Activated naive CD4-positive, alpha-beta T cell treated with anti-CD3 and anti-CD28 coated beads for 36 hours (primary cell): ENCODE results near the gene SPRN. TPM values are rescaled to one million over a fixed set of nuclear protein-coding genes. Genes with fewer than 3 reads are reported as not detected.

Source experiments
- CTCF ChIA-PET: fragments of 350-600 bp; sonication (Branson Sonifier 250); formaldehyde crosslinking; loops from one replicate; lab custom pipeline; 2021; ENCODE audit warnings: antibody characterized with exemption; lab: Charles Lee
- DNase-seq: peaks from one replicate; pipeline ENCODE4 v3.0.0-alpha.2; 2020
- H3K27ac Mint-ChIP-seq: one replicate; pipeline ENCODE4 v1.8.0; 2021; ENCODE audit warnings: mild to moderate bottlenecking, mixed read lengths
- H3K27me3 Mint-ChIP-seq: one replicate; pipeline ENCODE4 v1.8.0; 2021; ENCODE audit warnings: low read depth, mixed read lengths
- H3K36me3 Mint-ChIP-seq: one replicate; pipeline ENCODE4 v1.8.0; 2021; ENCODE audit warnings: low read depth, mixed read lengths
- H3K4me1 Mint-ChIP-seq: one replicate; pipeline ENCODE4 v1.8.0; 2021; ENCODE audit warnings: low read depth, mixed read lengths
- H3K4me3 Mint-ChIP-seq: one replicate; pipeline ENCODE4 v1.8.0; 2021; ENCODE audit warnings: mild to moderate bottlenecking, moderate library complexity, mixed read lengths
- H3K9me3 Mint-ChIP-seq: one replicate; pipeline ENCODE4 v1.8.0; 2021; ENCODE audit warnings: mixed read lengths
- intact Hi-C: fragments of 100-400 bp; cut with micrococcal nuclease; formaldehyde crosslinking; loops from one replicate; pipeline ENCODE4 v1.15.1; 2023
- total RNA-seq, 2 experiments: library from RNA; stranded (reverse); gene quantifications; one replicate each; pipeline ENCODE4 v1.2.3, GENCODE V29; 2021

Gene SPRN
- total RNA-seq, 2 experiments from 2014 or later = not detected

DNA sequence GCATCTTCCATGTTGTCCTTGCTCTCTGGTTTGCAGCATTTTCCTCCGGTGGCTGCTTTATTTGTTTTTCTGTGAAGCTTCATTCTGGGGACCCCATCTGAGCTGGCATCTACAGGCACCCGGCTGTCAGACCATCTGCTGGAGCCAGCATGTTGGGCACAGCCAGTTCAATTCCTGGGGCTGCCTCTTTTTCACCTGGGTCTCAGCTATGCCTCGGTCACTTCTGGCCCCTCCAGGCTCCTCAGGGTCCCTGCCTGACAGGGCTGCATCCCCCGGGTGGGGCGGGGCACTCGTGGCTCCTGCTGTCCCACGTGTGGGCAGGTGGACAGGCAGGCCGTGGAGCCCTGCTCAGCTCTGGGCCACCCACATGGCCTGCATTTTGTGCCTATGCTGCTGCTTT lies 37.4 kb upstream of the SPRN start:
- intact Hi-C loops = no loop called here
- Mint-ChIP-seq H3K9me3 (no peaks in the 10 kb centered on the region), H3K4me3 (no peak overlapping the region), H3K4me1 (no peaks in the 10 kb centered on the region), H3K27me3 (no peaks in the 10 kb centered on the region), H3K36me3 (no peaks in the 10 kb centered on the region), H3K27ac (no peak overlapping the region)
- CTCF ChIA-PET = no interaction called here
- DNase-seq = no peak

DNA sequence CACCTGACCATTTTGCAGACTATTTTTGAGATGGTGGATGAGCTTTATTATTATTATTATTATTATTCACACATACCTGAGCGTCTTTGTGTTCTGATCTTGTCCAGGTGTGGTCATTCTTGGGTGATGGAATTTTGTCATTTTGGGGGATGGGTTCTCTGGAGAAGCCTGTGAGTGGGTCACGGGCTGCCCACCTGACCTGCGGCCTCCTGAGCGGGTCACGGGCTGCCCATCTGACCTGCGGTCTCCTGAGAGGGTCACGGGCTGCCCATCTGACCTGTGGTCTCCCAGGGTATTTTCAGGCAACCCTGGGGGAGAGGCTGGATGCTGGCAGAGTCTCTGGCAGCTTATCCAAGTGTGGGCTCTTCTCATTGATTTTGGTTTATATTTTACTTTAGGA lies 36.6 kb upstream of the SPRN start:
- no peak for DNase-seq
- CTCF ChIA-PET = no interaction called here
- H3K27me3 Mint-ChIP-seq = no peaks in the 10 kb centered on the region
- H3K4me1 Mint-ChIP-seq = no peaks in the 10 kb centered on the region
- H3K9me3 Mint-ChIP-seq = no peaks in the 10 kb centered on the region
- no peak overlapping the region for H3K27ac Mint-ChIP-seq
- H3K36me3 Mint-ChIP-seq = no peaks in the 10 kb centered on the region
- no peak overlapping the region for H3K4me3 Mint-ChIP-seq
- intact Hi-C loops = no loop called here

DNA sequence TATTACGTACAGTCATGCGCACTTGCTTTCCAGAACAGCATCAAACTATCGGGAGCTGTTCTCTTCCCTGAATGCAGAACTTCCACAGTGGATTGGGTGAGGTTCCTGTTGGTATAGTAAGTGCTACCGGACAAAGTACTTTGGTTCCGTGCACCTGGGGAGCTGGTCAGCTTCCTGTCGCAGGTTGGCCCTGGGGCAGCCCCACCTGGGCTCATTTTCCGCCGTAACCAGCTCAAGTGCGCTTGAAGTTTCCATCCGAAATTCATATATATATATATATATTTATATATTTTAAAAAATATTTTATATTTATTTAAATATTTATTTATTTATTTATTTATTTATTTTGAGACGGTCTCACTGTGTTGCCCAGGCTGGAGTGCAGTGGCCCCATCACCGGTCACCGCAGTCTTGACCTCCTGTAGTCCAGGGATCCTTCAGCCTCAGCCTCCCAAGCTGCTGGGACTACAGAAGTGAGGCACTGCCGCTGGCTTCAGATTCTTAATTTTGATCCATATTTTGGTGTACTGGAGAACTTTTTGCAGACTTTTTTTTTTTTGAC lies 35.9 kb upstream of the SPRN start:
- H3K4me3 Mint-ChIP-seq = no peak overlapping the region
- no peaks in the 10 kb centered on the region for H3K27me3 Mint-ChIP-seq
- DNase-seq = no peak
- CTCF ChIA-PET = no interaction called here
- H3K27ac Mint-ChIP-seq = no peak overlapping the region
- intact Hi-C loops = no loop called here
- no peaks in the 10 kb centered on the region for H3K4me1 Mint-ChIP-seq
- no peaks in the 10 kb centered on the region for H3K9me3 Mint-ChIP-seq
- no peaks in the 10 kb centered on the region for H3K36me3 Mint-ChIP-seq

DNA sequence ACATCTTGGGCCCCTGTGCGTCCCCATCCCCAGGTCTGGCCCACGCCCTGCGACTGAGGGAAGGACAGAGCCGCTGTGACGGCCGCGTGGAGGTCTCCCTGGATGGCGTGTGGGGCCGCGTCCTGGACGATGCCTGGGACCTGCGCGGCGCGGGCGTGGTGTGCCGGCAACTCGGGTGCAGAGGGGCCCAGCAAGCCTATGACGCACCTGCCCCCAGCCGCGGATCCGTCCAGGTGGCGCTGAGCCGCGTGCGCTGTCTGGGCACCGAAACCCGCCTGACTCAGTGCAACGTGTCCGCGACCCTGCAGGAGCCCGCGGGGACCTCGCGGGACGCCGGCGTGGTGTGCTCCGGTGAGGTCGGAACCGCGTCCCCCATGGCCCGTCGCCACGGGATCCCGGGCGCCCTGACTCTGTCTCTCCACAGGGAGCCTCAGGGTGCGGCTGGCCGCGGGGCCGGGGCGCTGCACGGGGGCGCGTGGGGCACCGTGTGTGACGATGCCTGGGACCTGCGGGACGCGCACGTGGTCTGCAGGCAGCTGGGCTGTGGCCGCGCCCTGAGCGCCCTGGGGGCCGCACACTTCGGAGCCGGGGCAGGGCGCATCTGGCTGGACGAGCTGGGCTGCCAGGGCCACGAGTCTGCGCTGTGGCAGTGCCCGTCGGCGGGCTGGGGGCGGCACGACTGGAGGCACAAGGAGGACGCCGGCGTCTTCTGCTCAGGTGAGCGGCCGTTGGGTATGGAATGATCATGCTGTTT lies 35.2 kb upstream of the SPRN start:
- no peaks in the 10 kb centered on the region for H3K27me3 Mint-ChIP-seq
- H3K4me3 Mint-ChIP-seq = no peak overlapping the region
- DNase-seq = no peak
- CTCF ChIA-PET = no interaction called here
- no peaks in the 10 kb centered on the region for H3K9me3 Mint-ChIP-seq
- no peaks in the 10 kb centered on the region for H3K4me1 Mint-ChIP-seq
- intact Hi-C loops = no loop called here
- no peaks in the 10 kb centered on the region for H3K36me3 Mint-ChIP-seq
- no peak overlapping the region for H3K27ac Mint-ChIP-seq

DNA sequence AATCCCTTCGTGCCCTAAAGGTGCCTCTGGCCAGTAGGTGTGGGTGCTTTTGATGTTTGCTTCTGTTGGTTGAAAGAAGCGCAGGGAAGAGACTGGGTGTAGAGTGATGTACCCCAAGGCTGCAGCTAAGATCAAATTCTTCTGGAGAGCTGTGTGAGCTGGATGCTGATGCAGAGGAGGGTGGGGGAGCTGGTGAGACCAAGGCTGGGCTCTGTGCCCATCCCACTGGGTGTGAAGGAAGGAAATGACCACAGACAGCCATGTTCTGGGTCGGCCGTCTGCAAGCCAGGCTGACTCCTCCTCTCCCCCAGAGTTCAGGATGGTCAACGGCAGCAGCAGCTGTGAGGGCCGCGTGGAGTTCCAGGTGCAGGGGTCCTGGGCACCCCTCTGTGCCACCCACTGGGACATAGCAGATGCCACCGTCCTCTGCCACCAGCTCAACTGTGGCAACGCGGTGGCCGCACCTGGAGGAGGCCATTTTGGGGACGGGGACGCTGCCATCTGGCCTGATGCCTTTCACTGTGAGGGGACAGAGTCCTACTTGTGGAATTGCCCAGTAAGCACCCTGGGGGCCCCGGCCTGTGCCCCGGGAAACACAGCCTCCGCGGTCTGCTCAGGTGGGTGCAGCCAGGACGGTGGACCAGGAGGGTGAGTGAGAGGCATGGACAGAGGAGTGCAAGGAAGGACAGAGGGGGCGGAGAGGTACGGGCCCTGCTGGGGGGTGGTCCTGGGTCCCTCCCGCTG lies 34.5 kb upstream of the SPRN start:
- DNase-seq = no peak
- H3K27me3 Mint-ChIP-seq = no peaks in the 10 kb centered on the region
- no peaks in the 10 kb centered on the region for H3K36me3 Mint-ChIP-seq
- no peak overlapping the region for H3K4me3 Mint-ChIP-seq
- intact Hi-C loops = no loop called here
- CTCF ChIA-PET = no interaction called here
- no peak overlapping the region for H3K27ac Mint-ChIP-seq
- no peaks in the 10 kb centered on the region for H3K4me1 Mint-ChIP-seq
- no peaks in the 10 kb centered on the region for H3K9me3 Mint-ChIP-seq

DNA sequence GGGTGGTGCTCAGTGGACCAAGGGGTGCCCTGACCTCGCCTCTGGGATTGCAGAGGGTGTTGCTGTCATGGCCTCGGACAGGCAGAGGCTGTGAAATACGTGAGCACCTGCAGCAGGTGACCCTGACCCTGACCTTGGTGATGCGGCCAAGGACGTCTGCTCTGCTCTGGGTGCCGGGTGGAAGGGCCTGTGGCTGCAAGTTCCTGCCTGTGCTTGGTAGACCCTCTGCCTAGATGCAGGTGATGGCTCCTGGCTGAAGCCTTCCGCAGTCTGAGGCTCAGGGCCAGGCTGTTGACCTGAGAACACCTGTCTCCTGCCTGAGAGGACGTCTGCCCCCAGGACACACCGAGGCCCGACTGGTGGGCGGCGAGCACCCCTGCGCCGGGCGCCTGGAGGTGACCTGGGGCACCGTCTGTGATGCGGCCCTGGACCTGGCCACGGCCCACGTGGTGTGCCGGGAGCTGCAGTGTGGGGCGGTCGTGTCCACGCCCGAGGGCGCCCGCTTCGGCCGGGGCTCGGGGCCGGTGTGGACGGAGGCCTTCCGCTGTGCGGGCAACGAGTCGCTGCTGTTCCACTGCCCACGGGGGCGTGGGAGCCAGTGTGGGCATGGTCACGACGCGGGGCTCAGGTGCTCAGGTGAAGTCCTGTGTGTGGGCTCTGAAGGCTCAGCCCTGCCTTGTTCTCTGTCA lies 33.7 kb upstream of the SPRN start:
- H3K4me3 Mint-ChIP-seq = no peak overlapping the region
- DNase-seq = no peak
- H3K27ac Mint-ChIP-seq = no peak overlapping the region
- CTCF ChIA-PET = interaction anchor here (1.7 kb wide), 1 partner anchor 20 kb away, joined by 3 read pairs; no protein-coding TSS in a partner anchor
- no peaks in the 10 kb centered on the region for H3K9me3 Mint-ChIP-seq
- H3K36me3 Mint-ChIP-seq = no peaks in the 10 kb centered on the region
- no peaks in the 10 kb centered on the region for H3K4me1 Mint-ChIP-seq
- H3K27me3 Mint-ChIP-seq = no peaks in the 10 kb centered on the region
- intact Hi-C loops = no loop called here

DNA sequence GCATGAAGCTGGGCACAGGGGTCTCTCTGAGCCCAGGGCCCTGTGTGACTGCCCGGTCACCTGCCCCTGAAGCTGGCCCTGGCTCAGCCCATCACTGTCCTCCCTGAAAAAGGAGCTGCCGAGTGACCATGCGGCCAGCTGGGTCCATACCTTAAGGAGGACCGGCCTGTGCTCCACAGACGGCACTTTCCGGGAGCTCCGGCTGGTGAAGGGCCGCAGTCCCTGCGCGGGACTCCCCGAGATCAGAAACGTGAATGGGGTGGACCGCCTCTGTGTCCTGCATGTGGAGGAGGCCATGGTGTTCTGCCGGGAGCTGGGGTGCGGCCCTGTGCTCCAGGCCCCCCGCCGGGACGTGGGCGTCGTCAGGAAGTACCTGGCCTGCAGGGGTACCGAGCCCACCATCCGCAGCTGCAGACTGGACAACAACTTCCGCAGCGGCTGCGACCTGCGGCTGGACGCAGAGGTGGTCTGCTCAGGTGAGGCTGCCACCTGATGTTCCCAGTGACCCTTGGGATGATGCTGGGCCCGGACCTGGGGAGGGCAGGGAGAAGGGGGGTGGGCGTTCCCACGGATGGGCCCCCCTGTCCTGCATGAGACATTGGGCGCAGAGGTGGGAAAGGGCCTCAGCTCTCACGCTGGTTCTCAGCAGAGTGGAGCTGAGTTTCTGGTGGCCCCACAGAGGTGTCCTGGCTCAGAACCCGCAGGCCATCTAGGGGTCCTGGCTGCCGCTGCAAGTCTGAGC lies 32.8 kb upstream of the SPRN start:
- Mint-ChIP-seq H3K27me3 (no peaks in the 10 kb centered on the region), H3K4me1 (no peaks in the 10 kb centered on the region), H3K27ac (no peak overlapping the region), H3K4me3 (no peak overlapping the region), H3K9me3 (no peaks in the 10 kb centered on the region), H3K36me3 (no peaks in the 10 kb centered on the region)
- intact Hi-C loops = no loop called here
- CTCF ChIA-PET = interaction anchor here (1.7 kb wide), 1 partner anchor 19 kb away, joined by 3 read pairs; no protein-coding TSS in a partner anchor
- DNase-seq = no peak

DNA sequence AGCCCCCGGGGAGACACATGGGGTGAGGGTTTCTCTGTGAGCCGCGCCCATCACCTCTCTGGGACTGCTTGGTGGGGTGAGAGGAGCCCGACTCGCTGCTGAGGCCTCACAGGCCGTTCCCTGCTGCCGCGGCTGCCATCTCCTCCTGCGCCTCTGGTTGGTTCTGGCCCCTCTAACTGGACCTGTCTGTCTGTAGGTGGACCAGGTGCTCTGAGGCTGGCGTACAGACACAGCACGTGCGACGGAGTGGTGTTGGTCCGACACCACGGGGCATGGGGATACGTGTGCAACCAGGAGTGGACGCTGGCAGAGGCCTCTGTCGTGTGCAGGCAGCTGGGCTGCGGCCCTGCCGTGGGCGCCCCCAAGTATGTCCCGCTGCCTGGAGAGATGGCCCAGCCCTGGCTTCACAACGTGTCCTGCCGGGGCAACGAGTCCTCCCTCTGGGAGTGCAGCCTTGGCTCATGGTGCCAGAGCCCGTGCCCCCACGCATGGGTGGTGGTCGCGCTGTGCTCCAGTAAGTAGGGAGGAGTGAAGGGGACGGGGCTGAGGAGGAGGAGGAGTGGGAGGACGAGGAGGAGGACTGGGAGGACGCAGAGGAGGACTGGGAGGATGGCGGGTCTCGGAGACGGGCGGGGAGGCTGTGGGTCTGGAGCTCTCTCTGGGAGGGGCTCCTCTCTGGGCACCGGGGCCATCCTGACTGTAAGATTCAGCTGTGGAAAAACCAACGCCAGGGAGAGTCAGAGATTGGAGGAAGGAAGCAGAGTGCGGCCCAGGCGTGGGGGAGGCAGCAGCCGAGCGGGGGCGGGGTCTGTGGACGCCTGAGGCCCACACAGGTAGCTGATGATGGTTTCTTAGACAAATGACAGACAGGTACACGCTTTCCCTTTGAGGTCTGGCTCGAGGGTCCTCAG lies 31.9 kb upstream of the SPRN start:
- no peaks in the 10 kb centered on the region for H3K4me1 Mint-ChIP-seq
- no peak overlapping the region for H3K27ac Mint-ChIP-seq
- intact Hi-C loops = no loop called here
- H3K27me3 Mint-ChIP-seq = no peaks in the 10 kb centered on the region
- no peak overlapping the region for H3K4me3 Mint-ChIP-seq
- H3K36me3 Mint-ChIP-seq = no peaks in the 10 kb centered on the region
- CTCF ChIA-PET = interaction anchor here (0.5 to 1.7 kb wide), 2 partner anchors 19 to 650 kb away, joined by 3 to 5 read pairs; no protein-coding TSS in a partner anchor
- H3K9me3 Mint-ChIP-seq = no peaks in the 10 kb centered on the region
- no peak for DNase-seq

DNA sequence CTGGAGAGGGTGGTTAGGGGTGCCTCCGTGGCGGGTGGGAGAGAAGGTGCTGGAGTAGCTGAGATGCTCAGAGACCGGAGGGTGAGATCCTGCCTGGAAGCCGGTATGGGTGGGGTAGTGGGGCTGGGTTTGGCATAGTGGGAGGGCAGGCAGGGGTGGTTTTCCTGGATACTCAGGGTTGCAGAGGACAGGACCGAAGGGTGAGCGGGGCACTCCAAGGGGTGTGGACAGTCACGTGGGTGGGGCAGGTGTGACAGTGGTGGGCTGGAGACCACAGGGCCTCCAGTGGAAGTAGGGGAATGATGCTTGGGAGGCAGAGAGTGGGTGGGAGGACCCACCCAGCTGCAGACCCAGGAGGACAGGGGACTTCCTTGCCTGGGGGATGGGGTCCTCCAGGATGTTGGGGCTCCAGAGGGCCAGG lies 31.2 kb upstream of the SPRN start:
- intact Hi-C loops = no loop called here

DNA sequence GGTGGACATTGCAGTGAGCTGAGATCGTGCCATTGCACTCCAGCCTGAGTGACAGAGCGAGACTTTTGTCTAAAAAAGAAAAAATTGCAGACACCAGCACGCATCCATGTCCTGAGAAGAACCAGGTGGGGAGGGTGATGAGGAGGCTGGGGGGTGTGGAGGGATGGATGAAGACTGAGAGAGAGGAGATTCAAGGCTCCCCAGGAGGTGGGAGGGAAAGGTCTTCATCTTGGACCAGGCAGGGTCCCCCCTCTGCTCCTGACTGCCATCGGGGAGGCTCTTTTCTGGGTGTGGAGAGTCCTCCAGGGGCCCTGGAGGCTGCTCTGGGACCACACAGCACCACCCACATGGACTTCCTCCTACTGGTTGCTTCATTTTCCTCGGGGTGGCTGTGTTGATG lies 30.8 kb upstream of the SPRN start:
- no peak for DNase-seq
- CTCF ChIA-PET = no interaction called here
- Mint-ChIP-seq H3K4me1 (no peaks in the 10 kb centered on the region), H3K36me3 (no peaks in the 10 kb centered on the region), H3K4me3 (no peak overlapping the region), H3K27me3 (no peaks in the 10 kb centered on the region), H3K9me3 (no peaks in the 10 kb centered on the region), H3K27ac (no peak overlapping the region)
- intact Hi-C loops = no loop called here

More for the DNA sequence above, 31.2 kb upstream of the SPRN start:
- CTCF ChIA-PET = no interaction called here
- H3K27me3 Mint-ChIP-seq = no peaks in the 10 kb centered on the region
- H3K27ac Mint-ChIP-seq = no peak overlapping the region
- no peak for DNase-seq
- no peaks in the 10 kb centered on the region for H3K4me1 Mint-ChIP-seq
- H3K9me3 Mint-ChIP-seq = no peaks in the 10 kb centered on the region
- H3K4me3 Mint-ChIP-seq = no peak overlapping the region
- no peaks in the 10 kb centered on the region for H3K36me3 Mint-ChIP-seq

DNA sequence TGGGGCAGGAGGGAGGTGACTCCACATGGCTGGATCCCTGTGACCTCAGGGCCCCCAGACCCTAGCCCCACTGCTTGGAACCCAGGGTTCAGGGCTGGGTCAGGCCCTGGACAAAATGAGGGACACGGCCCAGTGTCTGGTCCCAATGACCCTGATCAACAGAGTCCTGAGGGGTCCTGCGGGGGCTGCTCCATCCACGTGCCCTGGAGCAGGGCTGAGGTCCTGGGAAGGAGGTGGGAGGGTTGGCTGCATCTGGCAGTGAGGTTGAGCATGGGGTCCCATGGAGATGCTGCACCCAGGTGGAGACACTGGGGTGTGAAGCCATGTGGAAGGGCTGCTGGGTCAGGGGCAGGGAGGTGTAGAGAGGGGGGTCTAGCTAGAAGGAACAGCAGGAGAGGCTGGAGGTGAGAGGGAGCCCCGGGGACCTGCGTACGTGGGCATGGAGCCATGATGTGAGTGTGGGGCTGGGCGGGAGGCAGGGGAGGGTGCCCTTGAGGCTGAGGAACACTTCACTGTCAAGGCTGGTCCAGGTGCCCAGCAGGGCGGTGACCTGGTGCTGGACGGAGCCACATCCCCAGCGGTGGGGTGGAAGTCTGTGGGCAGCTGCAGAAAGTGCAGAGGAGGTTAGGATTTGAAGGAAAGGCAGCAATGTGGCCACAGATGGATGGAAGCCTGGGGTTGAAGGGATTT lies 29.9 kb upstream of the SPRN start:
- Mint-ChIP-seq H3K9me3 (peaks cover 2% of the 10 kb centered on the region), H3K27ac (no peak overlapping the region), H3K4me3 (no peak overlapping the region), H3K4me1 (no peaks in the 10 kb centered on the region), H3K27me3 (no peaks in the 10 kb centered on the region), H3K36me3 (no peaks in the 10 kb centered on the region)
- DNase-seq = no peak
- CTCF ChIA-PET = interaction anchor here (0.7 kb wide), 1 partner anchor 16 kb away, joined by 3 read pairs; no protein-coding TSS in a partner anchor
- intact Hi-C loops = no loop called here
